ENCODE data around the gene EXOC5.

Gene EXOC5, protein sequence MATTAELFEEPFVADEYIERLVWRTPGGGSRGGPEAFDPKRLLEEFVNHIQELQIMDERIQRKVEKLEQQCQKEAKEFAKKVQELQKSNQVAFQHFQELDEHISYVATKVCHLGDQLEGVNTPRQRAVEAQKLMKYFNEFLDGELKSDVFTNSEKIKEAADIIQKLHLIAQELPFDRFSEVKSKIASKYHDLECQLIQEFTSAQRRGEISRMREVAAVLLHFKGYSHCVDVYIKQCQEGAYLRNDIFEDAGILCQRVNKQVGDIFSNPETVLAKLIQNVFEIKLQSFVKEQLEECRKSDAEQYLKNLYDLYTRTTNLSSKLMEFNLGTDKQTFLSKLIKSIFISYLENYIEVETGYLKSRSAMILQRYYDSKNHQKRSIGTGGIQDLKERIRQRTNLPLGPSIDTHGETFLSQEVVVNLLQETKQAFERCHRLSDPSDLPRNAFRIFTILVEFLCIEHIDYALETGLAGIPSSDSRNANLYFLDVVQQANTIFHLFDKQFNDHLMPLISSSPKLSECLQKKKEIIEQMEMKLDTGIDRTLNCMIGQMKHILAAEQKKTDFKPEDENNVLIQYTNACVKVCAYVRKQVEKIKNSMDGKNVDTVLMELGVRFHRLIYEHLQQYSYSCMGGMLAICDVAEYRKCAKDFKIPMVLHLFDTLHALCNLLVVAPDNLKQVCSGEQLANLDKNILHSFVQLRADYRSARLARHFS

GRCh38 chr14:57268161-57269069, at the start of gene EXOC5, which contains the start of gene AP5M1:
EXOC5 (minus strand) TSS chr14:57268905; CDS start chr14:57268648, 257 bp downstream.
AP5M1 (plus strand) TSS chr14:57268971; CDS start chr14:57269315, 344 bp downstream.
- peak; percentile 76 to 78 for DNase-seq (ENCODE audit: low read depth in 2 of 2)

DNA sequence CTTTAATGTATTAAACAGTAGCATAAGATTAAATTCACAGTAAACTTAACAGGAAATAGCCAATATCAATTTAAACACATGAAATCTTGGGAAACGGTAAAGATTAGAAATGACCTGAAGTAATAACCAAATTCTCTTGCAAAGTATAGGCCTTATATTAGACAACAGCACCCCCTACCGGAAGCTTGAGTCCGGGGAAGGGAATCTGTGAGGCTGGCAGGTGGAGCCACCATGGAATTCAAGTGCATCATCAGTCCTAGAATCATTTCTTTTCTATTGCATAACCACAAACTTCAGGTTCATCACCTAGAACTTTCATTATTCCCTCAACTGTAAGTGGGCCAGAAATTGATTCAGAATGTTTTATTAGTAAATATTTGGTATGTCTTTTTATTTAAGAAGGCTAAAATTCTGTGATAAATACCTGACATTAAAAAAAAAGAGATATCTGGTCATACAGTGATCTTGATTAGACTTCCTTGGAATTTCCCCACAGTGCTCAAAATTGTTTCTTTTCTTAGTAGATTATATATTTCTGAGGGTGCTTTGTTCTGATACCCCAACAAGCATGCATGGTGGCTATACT, 48.6 kb upstream of the EXOC5 start:
- peak; percentile 29 to 47 for DNase-seq (ENCODE audit: low read depth in 2 of 2)

GRCh38 chr14:57314396-57315089, 45.8 kb upstream of the EXOC5 start:
- DNase-seq (ENCODE audit: low read depth in 2 of 2): no peak

DNA sequence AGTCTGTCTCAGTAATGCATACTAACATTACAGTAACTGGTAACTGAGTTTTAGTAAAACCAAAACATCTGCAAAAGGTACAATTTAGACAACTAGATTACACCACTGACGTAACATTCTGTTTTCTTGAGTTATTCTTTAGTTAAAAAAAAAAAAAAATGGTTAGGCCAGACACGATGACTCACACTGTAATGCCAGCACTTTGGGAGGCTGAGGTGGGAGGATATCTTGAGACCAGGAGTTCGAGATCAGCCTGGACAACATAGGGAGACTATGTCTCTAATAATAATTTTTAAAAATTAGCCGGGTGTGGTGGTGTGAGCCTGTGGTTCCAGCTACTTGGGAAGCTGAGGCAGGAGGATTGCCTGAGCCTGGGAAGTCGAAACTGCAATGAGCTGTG, 34.2 kb upstream of the EXOC5 start:
- DNase-seq (ENCODE audit: low read depth in 2 of 2): no peak

DNA sequence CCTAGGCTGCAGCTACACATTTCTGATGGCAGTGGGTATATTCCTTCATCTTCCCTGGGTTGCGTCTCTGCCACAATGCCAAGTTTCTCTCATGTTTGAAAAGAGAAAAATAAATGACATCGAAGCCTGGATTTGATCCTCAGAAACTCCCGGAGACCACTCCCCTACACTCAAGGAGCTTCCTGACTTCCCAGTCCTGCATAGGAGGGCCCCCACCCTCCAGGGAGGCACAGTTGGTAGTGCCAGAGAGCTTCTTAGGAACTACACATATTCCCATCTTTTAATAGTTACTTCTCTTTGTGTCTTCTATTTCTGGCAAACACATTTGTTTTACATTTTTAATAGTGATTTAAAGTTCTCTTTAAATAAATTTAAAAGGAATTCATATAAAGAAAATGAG, 30.8 kb upstream of the EXOC5 start:
- no peak for DNase-seq (ENCODE audit: low read depth in 2 of 2)

DNA sequence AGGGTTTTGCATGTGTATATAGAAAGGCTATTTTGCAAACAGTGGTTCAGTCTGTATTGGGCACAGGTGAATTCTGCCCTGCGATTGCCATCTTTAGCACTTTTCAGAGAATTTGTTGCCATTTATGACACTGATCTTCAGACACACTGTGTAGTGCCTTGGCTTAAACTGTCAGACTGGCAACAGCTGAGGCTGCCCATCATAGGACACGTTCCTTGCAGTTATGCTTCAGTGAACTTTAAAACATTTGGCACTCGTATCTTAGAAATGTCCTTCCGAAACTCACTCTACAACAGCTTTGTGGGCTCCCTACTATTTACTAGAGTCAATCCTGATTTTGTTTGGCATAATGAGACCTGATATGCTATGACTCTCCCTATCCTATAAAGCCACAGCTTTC, 29.1 kb upstream of the EXOC5 start:
- DNase-seq (ENCODE audit: low read depth in 2 of 2): no peak

DNA sequence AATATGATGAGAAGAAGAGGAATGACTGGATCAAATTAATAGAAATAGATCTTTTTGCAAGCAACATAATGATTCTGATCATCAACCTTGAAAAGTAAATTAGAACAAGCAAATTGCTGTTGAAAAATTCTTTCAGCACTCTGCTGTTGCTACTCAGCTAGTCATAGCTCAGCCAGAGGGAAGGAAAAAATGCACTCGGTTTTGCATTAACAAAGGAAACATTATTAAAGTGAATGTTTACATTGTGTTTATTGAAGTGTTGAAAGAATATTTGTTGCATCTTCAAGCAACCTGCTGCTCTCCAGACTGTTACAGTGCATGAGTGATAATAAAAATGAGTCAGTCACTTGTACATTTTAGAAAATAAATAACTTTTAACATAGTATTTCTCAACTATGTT, 26.5 kb upstream of the EXOC5 start:
- DNase-seq (ENCODE audit: low read depth in 2 of 2): no peak

GRCh38 chr14:57293866-57294837, 25.4 kb upstream of the EXOC5 start:
- DNase-seq (ENCODE audit: low read depth in 2 of 2): no peak

DNA sequence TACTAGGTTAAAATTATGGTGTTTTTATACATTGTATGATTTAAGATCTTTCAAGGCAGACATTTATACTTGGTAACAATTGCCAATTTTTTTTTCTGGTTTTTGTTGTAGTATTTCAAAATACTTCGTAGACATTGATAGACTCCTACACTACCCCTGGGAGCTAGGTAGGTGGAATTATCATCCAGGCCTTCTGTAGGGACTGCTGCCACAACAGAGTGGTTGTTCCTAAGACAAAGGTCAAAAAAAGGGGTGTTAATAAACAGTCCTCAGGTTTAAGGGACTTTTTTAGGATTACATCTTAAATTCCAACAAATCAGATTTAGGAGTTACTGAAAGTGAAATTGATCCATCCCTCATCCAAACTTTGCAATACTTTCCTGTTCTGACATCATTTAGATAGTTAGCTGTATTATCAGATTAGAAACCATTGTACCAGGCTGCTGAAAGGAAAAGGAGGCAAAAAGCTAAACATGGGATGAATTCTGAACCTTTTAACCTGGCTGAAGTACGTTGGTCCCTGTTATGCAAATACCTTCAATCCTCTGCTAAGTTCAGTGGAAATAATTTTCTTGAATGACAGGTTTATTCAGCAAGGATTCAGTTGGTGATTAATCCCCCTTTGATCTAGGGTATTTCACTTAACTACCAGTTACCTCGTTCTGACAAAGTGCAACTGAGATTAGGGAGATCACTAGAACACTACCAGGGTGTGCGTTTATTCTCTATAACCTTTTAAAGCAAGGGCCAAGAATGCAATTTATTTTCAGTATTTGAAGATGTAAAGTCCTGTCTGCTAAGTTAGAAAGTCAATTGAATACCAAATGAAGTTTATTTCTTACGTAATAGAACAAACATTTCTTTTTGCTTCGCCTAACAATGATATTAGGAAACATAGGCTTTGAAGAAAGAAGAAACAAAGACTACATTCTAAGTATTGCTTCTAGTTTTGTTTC, 23.3 kb upstream of the EXOC5 start:
- no peak for DNase-seq (ENCODE audit: low read depth in 2 of 2)

- no peak for DNase-seq (ENCODE audit: low read depth in 2 of 2)
Measured at GRCh38 chr14:57290751-57291150, 22.0 kb upstream of the EXOC5 start.

DNA sequence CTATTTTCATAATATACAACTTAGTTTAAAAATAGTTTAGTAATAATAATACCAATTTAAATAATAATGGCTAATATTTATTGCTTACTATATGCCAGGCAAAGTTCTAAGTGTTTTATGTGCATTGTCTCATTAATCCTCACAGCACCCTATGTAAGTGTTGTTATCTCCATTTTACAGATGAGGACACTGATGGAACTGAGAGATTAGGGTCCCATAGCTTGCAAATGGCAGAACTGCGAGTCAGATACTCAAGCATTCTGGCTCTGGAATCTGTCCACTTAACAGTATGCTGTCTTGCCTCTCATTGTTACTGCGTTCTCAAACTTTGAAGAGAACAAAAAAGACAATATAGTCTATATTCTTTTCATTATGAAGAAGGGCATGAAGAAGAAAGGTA, 19.0 kb upstream of the EXOC5 start:
- no peak for DNase-seq (ENCODE audit: low read depth in 2 of 2)

DNA sequence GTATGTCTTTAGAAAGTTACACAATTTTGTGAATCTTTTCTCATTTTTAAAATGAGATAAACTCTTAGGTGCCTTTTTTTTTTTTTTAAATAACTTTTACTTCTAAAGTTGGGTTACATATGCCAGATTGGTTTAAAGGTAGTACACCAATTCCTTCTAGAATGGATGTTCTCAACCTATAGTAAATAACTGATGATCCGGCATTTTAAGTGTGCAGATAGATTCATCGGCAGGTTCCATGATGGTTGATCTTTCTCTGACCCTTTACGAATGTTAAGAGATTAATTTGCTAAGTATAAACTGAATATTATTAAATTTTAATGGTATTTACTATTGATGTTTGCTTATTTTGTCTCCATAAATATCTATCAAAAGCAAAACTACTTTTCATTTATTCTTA, 8.4 kb upstream of the EXOC5 start:
- DNase-seq (ENCODE audit: low read depth in 2 of 2): no peak

DNA sequence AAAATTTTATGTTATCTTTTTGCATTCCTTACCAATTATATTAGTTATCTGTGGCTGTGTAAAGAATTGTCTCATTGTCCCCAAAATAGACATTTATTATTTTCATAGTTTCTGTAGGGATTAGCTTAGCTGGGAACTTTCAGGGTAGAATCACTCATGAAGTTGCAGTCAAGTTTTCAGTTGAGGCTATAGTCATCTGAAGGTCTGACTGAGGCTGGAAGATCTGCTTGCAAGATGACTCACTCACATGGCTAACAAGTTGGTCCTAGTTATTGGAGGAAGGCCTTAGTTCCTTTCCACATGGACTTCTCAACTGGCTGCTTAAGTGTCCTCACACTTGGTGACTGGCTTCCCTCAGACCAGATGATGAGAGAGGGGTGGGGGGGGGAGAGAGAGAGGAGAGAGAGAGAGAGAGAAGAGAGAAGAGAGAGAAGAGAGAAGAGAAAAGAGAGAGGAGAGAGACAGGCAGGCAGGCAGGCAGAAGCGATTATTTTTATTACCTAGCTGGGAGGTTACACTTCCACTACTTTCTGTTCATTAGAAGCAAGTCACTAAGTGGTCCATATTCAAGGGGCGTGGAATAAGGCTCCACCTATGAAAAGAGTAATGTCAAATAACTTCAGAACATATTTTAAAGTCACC, 6.4 kb upstream of the EXOC5 start:
- no peak for DNase-seq (ENCODE audit: low read depth in 2 of 2)

- DNase-seq (ENCODE audit: low read depth in 2 of 2): no peak
Measured at GRCh38 chr14:57274551-57274950, 5.8 kb upstream of the EXOC5 start.

- no peak for DNase-seq (ENCODE audit: low read depth in 2 of 2)
Measured at GRCh38 chr14:57273236-57273635, 4.5 kb upstream of the EXOC5 start.

DNA sequence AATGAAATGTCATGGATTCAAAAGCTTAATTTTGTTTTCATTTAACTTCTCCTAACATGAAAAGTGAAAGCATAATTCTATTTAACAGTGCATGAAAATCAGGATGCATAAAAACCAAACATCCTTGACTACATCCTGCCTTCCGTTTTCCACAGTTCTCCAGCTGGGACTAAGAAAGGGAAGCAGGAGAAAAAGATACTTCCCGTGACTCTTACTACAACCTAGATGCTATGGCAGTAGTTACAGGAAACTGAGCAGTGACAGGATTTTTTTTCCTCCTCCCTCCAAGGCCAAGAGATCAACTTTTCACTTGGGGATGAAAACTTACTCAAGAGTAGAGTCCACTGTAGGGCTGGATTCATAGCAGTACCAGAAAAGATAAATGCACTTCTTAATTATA, 2.6 kb downstream of the EXOC5 start:
- DNase-seq (ENCODE audit: low read depth in 2 of 2): no peak

DNA sequence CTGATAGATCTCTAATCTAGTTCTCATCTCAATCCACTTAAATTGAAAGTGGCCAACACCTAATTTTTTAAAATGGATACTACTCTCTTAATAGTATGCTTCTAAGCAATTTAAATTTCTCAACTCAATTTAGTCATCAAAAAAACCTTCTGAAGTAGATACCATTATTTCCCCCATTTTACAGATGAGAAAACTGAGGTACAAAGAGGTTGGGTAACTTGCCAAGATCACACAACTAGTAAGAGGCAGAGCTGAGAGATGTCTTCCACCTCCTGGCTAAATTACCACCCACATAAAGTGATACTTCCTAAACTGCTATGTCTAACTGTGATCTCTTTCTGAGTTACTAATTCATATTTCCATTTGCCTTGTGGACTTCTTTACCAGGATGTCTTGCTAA, 6.6 kb downstream of the EXOC5 start:
- no peak for DNase-seq (ENCODE audit: low read depth in 2 of 2)

DNA sequence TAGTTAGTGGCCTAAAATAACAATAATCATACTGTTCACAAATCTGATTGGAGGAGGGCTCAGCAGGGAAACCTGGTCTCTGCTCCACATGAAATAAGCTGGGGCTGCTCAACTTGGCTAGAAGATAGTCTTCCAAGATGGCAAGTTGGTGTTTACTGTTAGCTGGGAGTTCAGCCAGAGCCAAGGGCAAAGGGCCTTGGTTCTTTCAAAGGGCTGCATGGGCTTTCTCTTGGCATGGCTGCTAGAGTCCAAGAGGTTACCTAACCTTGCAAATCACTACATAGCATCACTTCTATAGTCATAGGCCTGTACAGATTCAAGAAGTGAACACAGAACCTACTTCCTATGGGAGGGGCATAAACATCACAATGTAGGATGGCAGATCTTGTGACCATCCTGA, 7.1 kb downstream of the EXOC5 start:
- DNase-seq (ENCODE audit: low read depth in 2 of 2): no peak
